K562 (cell line): ENCODE data around the gene VPS35L. TPM values are rescaled to one million over a fixed set of nuclear protein-coding genes. Genes with fewer than 3 reads are reported as not detected.

Source experiments
- CBFA2T2 ChIP-seq: fragments of 450-650 bp; conservative IDR thresholded peaks from 2 replicates; pipeline ENCODE4 v1.6.1; 2017; ENCODE audit warnings: mild to moderate bottlenecking
- CTBP1 ChIP-seq: fragments of 450-650 bp; IDR thresholded peaks from 2 replicates; pipeline ENCODE4 v1.6.1; 2016; ENCODE audit warnings: borderline replicate concordance
- DPF2 ChIP-seq: fragments of 450-650 bp; IDR thresholded peaks from 2 replicates; pipeline ENCODE4 v1.6.1; 2016
- GATA2 ChIP-seq: sonication (generic); formaldehyde crosslinking; IDR thresholded peaks from 2 replicates; pipeline ENCODE4 v1.4.0; 2020; ENCODE audit warnings: mild to moderate bottlenecking, missing genetic modification reagents
- MEIS2 ChIP-seq: fragments of 450-650 bp; IDR thresholded peaks from 2 replicates; pipeline ENCODE4 v1.6.1; 2014; ENCODE audit warnings: mild to moderate bottlenecking; ENCODE audit not compliant: partially characterized antibody
- SPI1 ChIP-seq: IDR thresholded peaks from 2 replicates; pipeline ENCODE4 v1.6.1; 2011; ENCODE audit warnings: low read depth, low read length, control low read depth, borderline replicate concordance
- XRCC5 ChIP-seq: fragments of 200-400 bp; formaldehyde crosslinking; IDR thresholded peaks from 2 replicates; pipeline ENCODE4 v1.6.1; 2017; ENCODE audit warnings: low read depth, mild to moderate bottlenecking, low read length
- ZFP36 ChIP-seq: fragments of 150-350 bp; IDR thresholded peaks from 2 replicates; pipeline ENCODE4 v1.6.1; 2018; ENCODE audit warnings: low read length, low read depth; ENCODE audit not compliant: partially characterized antibody
- polyA plus RNA-seq, 8 experiments: library from polyadenylated mRNA; depleted of rRNA in 4 of 8; stranded (reverse) in 5 of 8; unstranded in 3 of 8; fragments of >200 nt; fragmentation: Nextera tagmentation in 2 of 8; fragmentation: Illumina TruSeq in 1 of 8; extraction: Ambion mirVana in 2 of 8; extraction: Trizol in 1 of 8; gene quantifications; 2 replicates each; pipeline versions ENCODE4 v1.2.1 to v1.2.3, GENCODE V29; 2011 to 2014; ENCODE audit warnings: inconsistent platforms in 1 of 8, missing spikeins in 1 of 8
- total RNA-seq, 7 experiments: library from RNA; depleted of rRNA in 6 of 7; stranded (reverse); fragments of >200 nt in 6 of 7; fragmentation: Illumina TruSeq in 2 of 7; extraction: Trizol in 2 of 7; gene quantifications; 2 replicates each; pipeline versions ENCODE4 v1.2.1 to v1.2.3, GENCODE V29; 2011 to 2021; ENCODE audit warnings: low replicate concordance in 1 of 7
- TF ChIP-seq, protein P1 (sequence below): fragments of 450-650 bp; IDR thresholded peaks from 2 replicates; pipeline ENCODE4 v1.6.1; 2017; ENCODE audit warnings: antibody characterized with exemption, mild to moderate bottlenecking
- TF ChIP-seq, protein P2 (sequence below): fragments of 450-650 bp; IDR thresholded peaks from 2 replicates; pipeline ENCODE4 v1.6.1; 2016; ENCODE audit warnings: antibody characterized with exemption

Gene VPS35L
- total and polyA plus RNA-seq, 9 of the 15 experiments (the other 6 are each of a cell fraction or from before 2014, with no cell fraction given): 10.2 to 30.4 (median 20.1) TPM

DNA sequence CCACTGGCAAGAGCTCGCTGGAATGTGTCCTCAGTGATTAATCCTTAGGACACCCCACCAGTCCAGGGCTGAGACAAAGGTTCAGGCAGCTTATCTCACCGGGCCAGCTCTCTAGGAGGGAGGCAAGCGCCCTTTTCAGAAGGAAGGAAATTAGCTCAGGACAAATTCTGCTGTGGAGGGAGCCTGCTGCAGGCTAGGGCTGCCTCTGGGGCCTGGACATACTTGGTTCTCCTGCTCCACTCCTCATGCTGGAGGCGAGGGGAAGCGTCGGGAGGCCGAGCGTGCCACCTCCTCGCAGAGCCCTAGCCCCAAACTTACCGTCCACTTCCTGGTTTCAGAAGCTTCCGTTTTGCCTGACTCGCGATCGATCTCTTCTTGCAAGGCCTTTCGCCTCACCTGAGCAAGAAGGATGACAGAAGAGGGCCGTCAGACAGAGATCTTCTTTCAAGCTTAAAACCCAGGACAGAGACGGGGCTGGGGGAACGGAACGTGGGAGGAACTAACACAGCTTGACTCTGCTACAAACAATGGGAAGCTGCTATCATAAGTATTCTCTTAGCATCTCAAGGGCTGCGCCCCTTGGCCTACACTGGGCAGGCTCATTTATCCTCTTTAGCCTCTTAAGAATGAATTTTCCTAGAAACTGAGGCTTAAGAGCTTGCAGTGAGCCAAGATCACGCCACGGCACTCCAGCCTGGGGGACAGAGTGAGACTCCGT, 154.8 kb downstream of the VPS35L start (continued):
- TF ChIP-seq, protein P1, sequence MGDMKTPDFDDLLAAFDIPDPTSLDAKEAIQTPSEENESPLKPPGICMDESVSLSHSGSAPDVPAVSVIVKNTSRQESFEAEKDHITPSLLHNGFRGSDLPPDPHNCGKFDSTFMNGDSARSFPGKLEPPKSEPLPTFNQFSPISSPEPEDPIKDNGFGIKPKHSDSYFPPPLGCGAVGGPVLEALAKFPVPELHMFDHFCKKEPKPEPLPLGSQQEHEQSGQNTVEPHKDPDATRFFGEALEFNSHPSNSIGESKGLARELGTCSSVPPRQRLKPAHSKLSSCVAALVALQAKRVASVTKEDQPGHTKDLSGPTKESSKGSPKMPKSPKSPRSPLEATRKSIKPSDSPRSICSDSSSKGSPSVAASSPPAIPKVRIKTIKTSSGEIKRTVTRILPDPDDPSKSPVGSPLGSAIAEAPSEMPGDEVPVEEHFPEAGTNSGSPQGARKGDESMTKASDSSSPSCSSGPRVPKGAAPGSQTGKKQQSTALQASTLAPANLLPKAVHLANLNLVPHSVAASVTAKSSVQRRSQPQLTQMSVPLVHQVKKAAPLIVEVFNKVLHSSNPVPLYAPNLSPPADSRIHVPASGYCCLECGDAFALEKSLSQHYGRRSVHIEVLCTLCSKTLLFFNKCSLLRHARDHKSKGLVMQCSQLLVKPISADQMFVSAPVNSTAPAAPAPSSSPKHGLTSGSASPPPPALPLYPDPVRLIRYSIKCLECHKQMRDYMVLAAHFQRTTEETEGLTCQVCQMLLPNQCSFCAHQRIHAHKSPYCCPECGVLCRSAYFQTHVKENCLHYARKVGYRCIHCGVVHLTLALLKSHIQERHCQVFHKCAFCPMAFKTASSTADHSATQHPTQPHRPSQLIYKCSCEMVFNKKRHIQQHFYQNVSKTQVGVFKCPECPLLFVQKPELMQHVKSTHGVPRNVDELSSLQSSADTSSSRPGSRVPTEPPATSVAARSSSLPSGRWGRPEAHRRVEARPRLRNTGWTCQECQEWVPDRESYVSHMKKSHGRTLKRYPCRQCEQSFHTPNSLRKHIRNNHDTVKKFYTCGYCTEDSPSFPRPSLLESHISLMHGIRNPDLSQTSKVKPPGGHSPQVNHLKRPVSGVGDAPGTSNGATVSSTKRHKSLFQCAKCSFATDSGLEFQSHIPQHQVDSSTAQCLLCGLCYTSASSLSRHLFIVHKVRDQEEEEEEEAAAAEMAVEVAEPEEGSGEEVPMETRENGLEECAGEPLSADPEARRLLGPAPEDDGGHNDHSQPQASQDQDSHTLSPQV: 0 out of 2 replicates have a peak, but pooled peaks have one; percentile 23
- TF ChIP-seq, protein P2, sequence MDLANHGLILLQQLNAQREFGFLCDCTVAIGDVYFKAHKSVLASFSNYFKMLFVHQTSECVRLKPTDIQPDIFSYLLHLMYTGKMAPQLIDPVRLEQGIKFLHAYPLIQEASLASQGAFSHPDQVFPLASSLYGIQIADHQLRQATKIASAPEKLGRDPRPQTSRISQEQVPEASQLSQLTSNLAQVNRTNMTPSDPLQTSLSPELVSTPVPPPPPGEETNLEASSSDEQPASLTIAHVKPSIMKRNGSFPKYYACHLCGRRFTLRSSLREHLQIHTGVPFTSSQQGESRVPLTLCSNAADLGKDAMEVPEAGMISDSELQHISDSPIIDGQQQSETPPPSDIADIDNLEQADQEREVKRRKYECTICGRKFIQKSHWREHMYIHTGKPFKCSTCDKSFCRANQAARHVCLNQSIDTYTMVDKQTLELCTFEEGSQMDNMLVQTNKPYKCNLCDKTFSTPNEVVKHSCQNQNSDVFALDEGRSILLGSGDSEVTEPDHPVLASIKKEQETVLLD: no peak
- TF ChIP-seq XRCC5: 0 out of 2 replicates have a peak, but pooled peaks have one; percentile 16
- TF ChIP-seq ZFP36: peak; percentile 6
- TF ChIP-seq DPF2: peak; percentile 66; the same call in 1 of the 2 replicates
- no peak for TF ChIP-seq CTBP1
- peak; percentile 42 for TF ChIP-seq MEIS2
- TF ChIP-seq SPI1: peak; percentile 35; the same call in 1 of the 2 replicates
- TF ChIP-seq GATA2: peak; percentile 80
- TF ChIP-seq CBFA2T2: peak; percentile 49
